Measurements from ENCODE around the gene RPS23.
A peak's percentile ranks its signal among the peaks of the same experiment; 100 is the strongest.

The RPS23 gene

GRCh38 chr5:82244151-82244550 is 34.0 kb downstream of the RPS23 start:
- no peak for DNase-seq

GRCh38 chr5:82234885-82235284 is 43.3 kb downstream of the RPS23 start:
- no peak for DNase-seq

- peak; percentile 57 for DNase-seq
Measured at GRCh38 chr5:82225525-82226172, 52.5 kb downstream of the RPS23 start.

All from KG1 (cell line).